ENCODE data around the gene ARF6. TPM values are rescaled to one million over a fixed set of nuclear protein-coding genes. Genes with fewer than 3 reads are reported as not detected.
"Not testable (repeated sequence)": the region's sequence is repeated elsewhere in the genome, so short reads cannot be mapped to it uniquely, and the experiment has no call there.

Gene ARF6
- total RNA-seq, 1 experiment from 2014 or later: 86.4 TPM

GRCh38 chr14:49934646-49935045, 41.8 kb downstream of the ARF6 start:
- DNase-seq: no peak
- intact Hi-C loops (cut with micrococcal nuclease): no loop called here
- Histone ChIP-seq H3K9me2 (replicated peaks; ENCODE audit: low read length) (no peaks in the 10 kb centered on the region), H3K27me3 (ENCODE audit: low read length) (no peaks in the 10 kb centered on the region), H3K4me3 (ENCODE audit: low read length) (no peak overlapping the region), H3K4me2 (ENCODE audit: low read length) (no peak overlapping the region), H3K79me2 (ENCODE audit: low read length) (no peaks in the 10 kb centered on the region), H3K9ac (ENCODE audit: low read length) (no peak overlapping the region), H3K27ac (ENCODE audit: low read length) (no peak overlapping the region), H3K9me3 (ENCODE audit: low read length) (no peaks in the 10 kb centered on the region), H2AFZ (ENCODE audit: low read length) (no peak overlapping the region), H4K20me1 (ENCODE audit: low read length) (no peaks in the 10 kb centered on the region), H3K36me3 (ENCODE audit: low read depth, low read length) (no peaks in the 10 kb centered on the region), H3F3A (ENCODE audit: low read length, unreplicated experiment) (no peaks in the 10 kb centered on the region), H3K4me1 (ENCODE audit: insufficient read depth, low read length) (no peaks in the 10 kb centered on the region)
- no TSS peak for BruUV-seq (replicated peaks)
- CTCF ChIA-PET: no interaction called here
- TF ChIP-seq EZH2phosphoT487 (IDR thresholded peaks at IDR 0.05; ENCODE audit: borderline replicate concordance, low read length) (no peak), CTCF (conservative IDR thresholded peaks at IDR 0.05; ENCODE audit: low read depth, low read length) (no peak), EZH2 (IDR thresholded peaks at IDR 0.05; ENCODE audit: low read length, unreplicated experiment) (no peak)
- ATAC-seq: no peak; the same call in 1 of the 2 replicates
- POLR2A ChIA-PET (ENCODE audit: unreplicated experiment): interaction anchor here (0.6 kb wide), 1 partner anchor 11 kb away, joined by 4 read pairs; no protein-coding TSS in a partner anchor

GRCh38 chr14:49935526-49935925, 42.6 kb downstream of the ARF6 start:
- DNase-seq (no peak), ATAC-seq (no peak)
- intact Hi-C loops (cut with micrococcal nuclease): no loop called here
- Histone ChIP-seq H3K9ac (ENCODE audit: low read length) (no peak overlapping the region), H3K4me3 (ENCODE audit: low read length) (no peak overlapping the region), H3K79me2 (ENCODE audit: low read length) (no peaks in the 10 kb centered on the region), H3F3A (ENCODE audit: low read length, unreplicated experiment) (no peaks in the 10 kb centered on the region), H3K4me2 (ENCODE audit: low read length) (no peak overlapping the region), H3K4me1 (ENCODE audit: insufficient read depth, low read length) (peaks cover under 1% of the 10 kb centered on the region; the same call in 1 of the 2 replicates), H3K27ac (ENCODE audit: low read length) (no peak overlapping the region), H3K9me2 (replicated peaks; ENCODE audit: low read length) (no peaks in the 10 kb centered on the region), H3K36me3 (ENCODE audit: low read depth, low read length) (no peaks in the 10 kb centered on the region), H2AFZ (ENCODE audit: low read length) (no peak overlapping the region), H3K9me3 (ENCODE audit: low read length) (no peaks in the 10 kb centered on the region), H3K27me3 (ENCODE audit: low read length) (no peaks in the 10 kb centered on the region), H4K20me1 (ENCODE audit: low read length) (no peaks in the 10 kb centered on the region)
- no peak for TF ChIP-seq EZH2 (IDR thresholded peaks at IDR 0.05; ENCODE audit: low read length, unreplicated experiment)
- no peak for TF ChIP-seq EZH2phosphoT487 (IDR thresholded peaks at IDR 0.05; ENCODE audit: borderline replicate concordance, low read length)
- TF ChIP-seq CTCF (conservative IDR thresholded peaks at IDR 0.05; ENCODE audit: low read depth, low read length): no peak
- no TSS peak for BruUV-seq (replicated peaks)
- ChIA-PET CTCF (no interaction called here), POLR2A (ENCODE audit: unreplicated experiment) (no interaction called here)

GRCh38 chr14:49936246-49936645, 43.4 kb downstream of the ARF6 start:
- CTCF ChIA-PET; BruUV-seq (replicated peaks); POLR2A ChIA-PET (ENCODE audit: unreplicated experiment): not testable (repeated sequence)

GRCh38 chr14:49936882-49937281, 44.0 kb downstream of the ARF6 start:
- ATAC-seq; H3K9ac ChIP-seq (ENCODE audit: low read length); H3K4me3 ChIP-seq (ENCODE audit: low read length); H3K9me2 ChIP-seq (replicated peaks; ENCODE audit: low read length); CTCF ChIA-PET; H3K27me3 ChIP-seq (ENCODE audit: low read length); H3K27ac ChIP-seq (ENCODE audit: low read length); H3K79me2 ChIP-seq (ENCODE audit: low read length); H3F3A ChIP-seq (ENCODE audit: low read length, unreplicated experiment); H4K20me1 ChIP-seq (ENCODE audit: low read length); H3K4me2 ChIP-seq (ENCODE audit: low read length); intact Hi-C loops (cut with micrococcal nuclease); BruUV-seq (replicated peaks); H3K9me3 ChIP-seq (ENCODE audit: low read length); H3K4me1 ChIP-seq (ENCODE audit: insufficient read depth, low read length); H2AFZ ChIP-seq (ENCODE audit: low read length); POLR2A ChIA-PET (ENCODE audit: unreplicated experiment); DNase-seq; H3K36me3 ChIP-seq (ENCODE audit: low read depth, low read length): not testable (repeated sequence)

More at GRCh38 chr14:49936246-49936645, 43.4 kb downstream of the ARF6 start:
- ATAC-seq; H3K4me3 ChIP-seq (ENCODE audit: low read length); H3K79me2 ChIP-seq (ENCODE audit: low read length); H3K4me1 ChIP-seq (ENCODE audit: insufficient read depth, low read length); H3K27ac ChIP-seq (ENCODE audit: low read length); H2AFZ ChIP-seq (ENCODE audit: low read length); DNase-seq; H3K9ac ChIP-seq (ENCODE audit: low read length); H3F3A ChIP-seq (ENCODE audit: low read length, unreplicated experiment); intact Hi-C loops (cut with micrococcal nuclease); H3K9me2 ChIP-seq (replicated peaks; ENCODE audit: low read length); H3K27me3 ChIP-seq (ENCODE audit: low read length); H3K9me3 ChIP-seq (ENCODE audit: low read length); H3K36me3 ChIP-seq (ENCODE audit: low read depth, low read length); H3K4me2 ChIP-seq (ENCODE audit: low read length); H4K20me1 ChIP-seq (ENCODE audit: low read length): not testable (repeated sequence)

GRCh38 chr14:49939215-49939614, 46.3 kb downstream of the ARF6 start:
- POLR2A ChIA-PET (ENCODE audit: unreplicated experiment); H3K9me2 ChIP-seq (replicated peaks; ENCODE audit: low read length): not testable (repeated sequence)

More at GRCh38 chr14:49939215-49939614, 46.3 kb downstream of the ARF6 start:
- H3K4me3 ChIP-seq (ENCODE audit: low read length); BruUV-seq (replicated peaks); DNase-seq; H3K9ac ChIP-seq (ENCODE audit: low read length); H3K27ac ChIP-seq (ENCODE audit: low read length); H3K4me1 ChIP-seq (ENCODE audit: insufficient read depth, low read length); CTCF ChIA-PET; ATAC-seq; H3K79me2 ChIP-seq (ENCODE audit: low read length); H4K20me1 ChIP-seq (ENCODE audit: low read length); H3K36me3 ChIP-seq (ENCODE audit: low read depth, low read length); H3K9me3 ChIP-seq (ENCODE audit: low read length); intact Hi-C loops (cut with micrococcal nuclease); H3K27me3 ChIP-seq (ENCODE audit: low read length); H2AFZ ChIP-seq (ENCODE audit: low read length); H3F3A ChIP-seq (ENCODE audit: low read length, unreplicated experiment); H3K4me2 ChIP-seq (ENCODE audit: low read length): not testable (repeated sequence)
